NCI-H1436 (cell line): Measurements from ENCODE around the gene CRB2.

Experiments
- DNase-seq: peaks from one replicate; lab custom pipeline; 2025; lab: John Stamatoyannopoulos, UW

The CRB2 gene

GRCh38 chr9:123355761-123356431, at the start of gene CRB2:
TSS of gene CRB2 (plus strand) at chr9:123356197. CDS start at chr9:123356261, 64 bp downstream.
- DNase-seq: no peak

GRCh38 chr9:123309611-123310010, 46.4 kb upstream of the CRB2 start:
- DNase-seq: no peak

GRCh38 chr9:123310551-123311249, 45.3 kb upstream of the CRB2 start:
- DNase-seq: no peak

GRCh38 chr9:123311250-123311752, 44.7 kb upstream of the CRB2 start:
- DNase-seq: no peak

GRCh38 chr9:123312306-123312877, 43.6 kb upstream of the CRB2 start:
- no peak for DNase-seq

GRCh38 chr9:123314617-123315016, 41.4 kb upstream of the CRB2 start:
- DNase-seq: no peak

- DNase-seq: no peak
Observed at GRCh38 chr9:123315635-123316034, 40.4 kb upstream of the CRB2 start.

- no peak for DNase-seq
Observed at GRCh38 chr9:123316053-123316718, 39.8 kb upstream of the CRB2 start.

- DNase-seq: no peak
Observed at GRCh38 chr9:123318202-123318601, 37.8 kb upstream of the CRB2 start.

- DNase-seq: no peak
Observed at GRCh38 chr9:123318961-123319421, 37.0 kb upstream of the CRB2 start.

- DNase-seq: no peak
Observed at GRCh38 chr9:123319541-123320339, 36.3 kb upstream of the CRB2 start.

GRCh38 chr9:123320814-123321213, 35.2 kb upstream of the CRB2 start:
- no peak for DNase-seq

- DNase-seq: no peak
Observed at GRCh38 chr9:123321616-123322272, 34.3 kb upstream of the CRB2 start.

- DNase-seq: no peak
Observed at GRCh38 chr9:123322273-123323195, 33.5 kb upstream of the CRB2 start.

- no peak for DNase-seq
Observed at GRCh38 chr9:123323196-123324013, 32.6 kb upstream of the CRB2 start.

GRCh38 chr9:123324767-123325183, 31.2 kb upstream of the CRB2 start:
- no peak for DNase-seq

- no peak for DNase-seq
Observed at GRCh38 chr9:123326187-123326586, 29.8 kb upstream of the CRB2 start.

- no peak for DNase-seq
Observed at GRCh38 chr9:123326662-123327093, 29.3 kb upstream of the CRB2 start.

- no peak for DNase-seq
Observed at GRCh38 chr9:123327697-123328100, 28.3 kb upstream of the CRB2 start.
